OCI-LY1 (cell line): ENCODE results near the gene ABCC3.
"Not testable (repeated sequence)": the region's sequence is repeated elsewhere in the genome, so short reads cannot be mapped to it uniquely, and the experiment has no call there.

Experiments
- H2AFZ ChIP-seq: fragments of 200-600 bp; sonication (generic), shearing (Covaris generic); 2 replicates; pipeline ENCODE4 v1.6.0; 2014; ENCODE audit warnings: antibody characterized with exemption, mild to moderate bottlenecking, low read length
- H3F3A ChIP-seq: fragments of 200-600 bp; sonication (generic), shearing (Covaris generic); 2 replicates; pipeline ENCODE4 v1.6.0; 2014; ENCODE audit warnings: mild to moderate bottlenecking, antibody characterized with exemption, low read length, moderate library complexity; ENCODE audit not compliant: insufficient read depth
- H3K27ac ChIP-seq: fragments of 200-600 bp; sonication (generic); 2 replicates; pipeline ENCODE4 v1.5.1; 2014; ENCODE audit warnings: low read length, mixed run types, mild to moderate bottlenecking, low read depth; ENCODE audit not compliant: poor library complexity, severe bottlenecking
- H3K27me3 ChIP-seq: fragments of 200-600 bp; sonication (generic); 2 replicates; pipeline ENCODE4 v1.6.0; 2014; ENCODE audit warnings: antibody characterized with exemption, mild to moderate bottlenecking, low read length, moderate library complexity; ENCODE audit not compliant: insufficient read depth
- H3K36me3 ChIP-seq: fragments of 200-600 bp; sonication (generic); 2 replicates; pipeline ENCODE4 v1.6.1; 2014; ENCODE audit warnings: mild to moderate bottlenecking, antibody characterized with exemption, low read length, moderate library complexity, mixed read lengths; ENCODE audit not compliant: insufficient read depth
- H3K4me1 ChIP-seq: fragments of 200-600 bp; sonication (generic); 2 replicates; pipeline ENCODE4 v1.5.1; 2014; ENCODE audit warnings: mild to moderate bottlenecking, low read length, moderate library complexity; ENCODE audit not compliant: insufficient read depth, severe bottlenecking
- H3K4me2 ChIP-seq: fragments of 200-600 bp; sonication (generic), shearing (Covaris generic); 2 replicates; pipeline ENCODE4 v1.6.1; 2014; ENCODE audit warnings: low read length
- H3K4me3 ChIP-seq: fragments of 200-600 bp; sonication (generic); 2 replicates; pipeline ENCODE4 v1.5.1; 2014; ENCODE audit warnings: low read length, low read depth, mild to moderate bottlenecking, mixed read lengths; ENCODE audit not compliant: poor library complexity, severe bottlenecking
- H3K79me2 ChIP-seq: fragments of 200-600 bp; shearing (Covaris generic); 2 replicates; pipeline ENCODE4 v1.6.1; 2016; ENCODE audit warnings: mixed run types, low read length, mixed read lengths; ENCODE audit not compliant: insufficient read depth
- H3K9ac ChIP-seq: fragments of 200-600 bp; sonication (generic), shearing (Covaris generic); 2 replicates; pipeline ENCODE4 v1.6.1; 2014; ENCODE audit warnings: mild to moderate bottlenecking, low read length, mixed read lengths
- H3K9me2 ChIP-seq: fragments of 200-600 bp; sonication (generic), shearing (Covaris generic); 2 replicates; pipeline ENCODE4 v1.6.1; 2014; ENCODE audit warnings: low read depth, mild to moderate bottlenecking, low read length, mixed read lengths
- H3K9me3 ChIP-seq: fragments of 200-600 bp; shearing (Covaris generic); 2 replicates; pipeline ENCODE4 v1.6.1; 2014; ENCODE audit warnings: low read length, mixed read lengths
- H4K20me1 ChIP-seq: fragments of 200-600 bp; sonication (generic), shearing (Covaris generic); 2 replicates; pipeline ENCODE4 v1.6.0; 2016; ENCODE audit warnings: mild to moderate bottlenecking, low read length; ENCODE audit not compliant: insufficient read depth
- CTCF ChIP-seq: fragments of 200-600 bp; sonication (generic), shearing (Covaris generic); IDR thresholded peaks from 2 replicates; pipeline ENCODE4 v1.5.1; 2017; ENCODE audit warnings: mild to moderate bottlenecking, antibody characterized with exemption, low read length, moderate library complexity, mixed read lengths
- EZH2 ChIP-seq: fragments of 200-600 bp; sonication (generic), shearing (Covaris generic); IDR thresholded peaks from 2 replicates; pipeline ENCODE4 v1.8.0; 2017; ENCODE audit warnings: borderline replicate concordance, mixed run types, mild to moderate bottlenecking, antibody characterized with exemption, low read length, moderate library complexity, mixed read lengths

Gene ABCC3

GRCh38 chr17:50721194-50722010, 86.7 kb downstream of the ABCC3 start:
- H3K36me3 ChIP-seq: peaks cover 43% of the 10 kb centered on the region
- peak overlapping the region; percentile 74 for H3K4me3 ChIP-seq
- no peak overlapping the region for H2AFZ ChIP-seq
- no peaks in the 10 kb centered on the region for H3K9me2 ChIP-seq
- no peaks in the 10 kb centered on the region for H3K9me3 ChIP-seq
- 0 out of 2 replicates have a peak, but pooled peaks cover 7% of the 10 kb centered on the region for H4K20me1 ChIP-seq
- H3K79me2 ChIP-seq: peaks cover 70% of the 10 kb centered on the region
- H3F3A ChIP-seq: no peaks in the 10 kb centered on the region
- H3K4me1 ChIP-seq: peaks cover 50% of the 10 kb centered on the region
- H3K27me3 ChIP-seq: no peaks in the 10 kb centered on the region
- peak overlapping the region; percentile 6 for H3K27ac ChIP-seq
- H3K4me2 ChIP-seq: peak overlapping the region; percentile 87
- peak overlapping the region; percentile 85 for H3K9ac ChIP-seq
- no peak for TF ChIP-seq EZH2
- no peak for TF ChIP-seq CTCF

DNA sequence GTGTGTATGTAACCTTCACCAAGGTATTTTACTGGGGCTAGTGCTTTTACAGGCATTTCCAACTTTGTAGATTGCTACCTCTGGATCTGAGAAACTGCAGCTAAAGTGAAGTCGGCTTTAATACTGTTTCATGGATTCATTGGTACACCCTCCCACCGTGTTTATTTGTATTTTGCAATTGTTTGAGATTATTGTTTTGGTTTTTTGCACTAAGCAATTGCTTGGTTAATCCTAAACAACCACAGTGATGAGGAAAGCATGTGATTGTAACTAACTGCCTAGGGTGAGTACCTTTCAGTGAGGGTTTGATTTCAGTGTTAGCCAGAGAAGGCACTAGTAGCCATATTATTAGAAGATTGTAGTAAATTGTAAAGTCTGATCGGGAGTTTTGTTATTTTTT, 88.1 kb downstream of the ABCC3 start:
- Histone ChIP-seq H3K36me3 (peaks cover 45% of the 10 kb centered on the region), H4K20me1 (0 out of 2 replicates have a peak, but pooled peaks cover 7% of the 10 kb centered on the region), H3K4me1 (peaks cover 56% of the 10 kb centered on the region), H3F3A (no peaks in the 10 kb centered on the region), H2AFZ (no peak overlapping the region), H3K79me2 (peaks cover 83% of the 10 kb centered on the region), H3K27me3 (no peaks in the 10 kb centered on the region), H3K9me2 (no peaks in the 10 kb centered on the region), H3K27ac (no peak overlapping the region), H3K9ac (peak overlapping the region; percentile 1; the same call in 1 of the 2 replicates), H3K4me3 (peak overlapping the region; percentile 74), H3K9me3 (no peaks in the 10 kb centered on the region), H3K4me2 (peak overlapping the region; percentile 87)
- TF ChIP-seq EZH2 (no peak), CTCF (no peak)

DNA sequence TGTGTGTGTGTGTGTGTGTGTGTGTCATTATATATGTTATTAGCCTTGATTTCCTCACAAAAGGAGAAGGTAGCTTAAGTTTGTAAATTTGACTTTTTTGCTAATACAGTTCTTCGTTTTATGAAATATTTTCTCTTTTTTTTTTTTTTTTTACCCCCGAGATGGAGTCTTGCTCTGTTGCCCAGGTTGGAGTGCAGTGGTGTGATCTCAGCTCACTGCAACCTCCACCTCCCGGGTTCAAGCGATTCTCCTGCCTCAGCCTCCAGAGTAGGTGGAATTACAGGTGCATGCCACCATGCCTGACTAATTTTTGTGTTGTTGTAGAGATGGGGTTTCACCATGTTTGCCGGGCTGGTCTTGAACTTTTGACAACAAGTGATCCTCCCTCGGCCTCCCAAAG, 89.9 kb downstream of the ABCC3 start:
- H3K4me2 ChIP-seq, H2AFZ ChIP-seq, H3K4me3 ChIP-seq, H4K20me1 ChIP-seq, H3K9ac ChIP-seq, H3K9me3 ChIP-seq, H3K27me3 ChIP-seq, H3F3A ChIP-seq, H3K27ac ChIP-seq, H3K9me2 ChIP-seq: not testable (repeated sequence)
- peaks cover 100% of the 10 kb centered on the region for H3K79me2 ChIP-seq
- peaks cover 57% of the 10 kb centered on the region for H3K36me3 ChIP-seq
- peaks cover 51% of the 10 kb centered on the region for H3K4me1 ChIP-seq
